ENCODE measurements around the gene CEMP1. TPM values are rescaled to one million over a fixed set of nuclear protein-coding genes. Genes with fewer than 3 reads are reported as not detected.

Gene CEMP1
- total RNA-seq, 1 donor from 2014 or later, result not detected

Small RNA genes within 50 kb of the gene (microRNA-seq; reads per million reads assigned to microRNA genes)
- gene MIR3178 (ENCODE audit: borderline number of aligned reads), result not detected

Other genes starting within 250 kb of the CEMP1 start
- 7.7 TPM for gene ABCA3, start 190.7 kb downstream of the CEMP1 start, total RNA-seq
- 1.1 TPM for gene CCNF, start 102.0 kb downstream of the CEMP1 start, total RNA-seq
- gene TEDC2, start 71.3 kb downstream of the CEMP1 start, total RNA-seq, result 0.67 TPM
- 0.52 TPM for gene NTN3, start 60.1 kb downstream of the CEMP1 start, total RNA-seq
- 15.4 TPM for gene TBC1D24, start 56.3 kb downstream of the CEMP1 start, total RNA-seq
- gene ATP6V0C, start 17.5 kb downstream of the CEMP1 start, total RNA-seq, result 150 TPM
- 15.8 TPM for gene AMDHD2, start 11.0 kb downstream of the CEMP1 start, total RNA-seq
- gene PDPK1, start 6.6 kb upstream of the CEMP1 start, total RNA-seq, result 43.1 TPM
- 10.4 TPM for gene KCTD5, start 151.1 kb upstream of the CEMP1 start, total RNA-seq
- gene PRSS27, start 188.8 kb upstream of the CEMP1 start, total RNA-seq, result 0.12 TPM
- 292 TPM for gene SRRM2, start 221.2 kb upstream of the CEMP1 start, total RNA-seq
- gene ELOB, start 245.9 kb upstream of the CEMP1 start, total RNA-seq, result 325 TPM

All from left ventricle myocardium superior (tissue), 1 donor.